Stimulated activated CD8-positive, alpha-beta memory T cell treated with anti-CD3 and anti-CD28 coated beads, Interleukin-12 subunit alpha, Interleukin-12 subunit beta, amount 100 ng/mL, for 24 hours (primary cell): ENCODE results near the gene ACOT4.
"Not testable (repeated sequence)": the region's sequence is repeated elsewhere in the genome, so short reads cannot be mapped to it uniquely, and the experiment has no call there.

Experiments used
- DNase-seq: peaks from one replicate; pipeline ENCODE4 v3.0.0-alpha.2; 2020; ENCODE audit errors: extremely low read depth

ACOT4 gene

GRCh38 chr14:73577214-73577613 is 14.5 kb upstream of the ACOT4 start:
- DNase-seq, result not testable (repeated sequence)

DNA sequence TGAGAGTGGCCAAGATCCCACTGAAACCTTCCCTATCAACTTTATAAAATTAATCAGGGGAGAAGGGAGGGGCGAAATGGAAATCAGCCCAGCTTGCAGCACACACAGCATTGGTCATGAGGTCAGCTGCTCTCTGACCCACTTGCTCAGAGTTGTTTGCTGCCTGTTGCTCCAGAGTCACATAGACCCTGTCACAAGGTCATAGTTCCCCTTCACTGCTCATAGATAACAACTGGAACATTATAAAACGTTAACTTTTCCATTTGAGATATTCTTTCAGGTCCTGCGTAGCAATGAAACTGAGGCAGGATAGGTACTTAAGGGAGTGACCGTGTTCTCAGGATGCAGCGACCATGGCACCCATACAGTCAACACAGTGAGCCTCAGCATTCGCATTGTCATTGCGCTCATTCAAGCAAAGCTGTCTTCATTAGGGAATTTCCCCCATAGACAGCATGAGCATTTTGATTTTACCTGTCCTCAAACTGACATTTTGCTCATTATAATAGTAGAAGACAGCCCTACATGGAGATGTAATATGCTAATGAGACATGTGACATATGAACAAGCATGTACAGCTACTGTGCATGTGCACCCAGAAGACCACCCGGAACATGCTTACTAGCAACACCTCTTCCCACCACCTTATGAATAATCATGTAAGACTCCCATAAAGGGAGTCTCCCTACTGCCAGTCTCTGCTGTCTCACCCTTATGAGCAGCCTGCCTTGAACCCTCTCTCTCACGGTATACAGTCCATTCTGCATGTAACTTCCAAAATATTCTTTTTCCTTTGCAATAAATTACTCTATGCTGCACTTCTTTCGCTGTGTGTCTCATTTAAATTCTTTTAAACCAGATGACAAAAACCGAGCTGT is 9.3 kb upstream of the ACOT4 start:
- DNase-seq, result not testable (repeated sequence)

GRCh38 chr14:73588695-73589094 is 3.0 kb upstream of the ACOT4 start:
- DNase-seq, result no peak

DNA sequence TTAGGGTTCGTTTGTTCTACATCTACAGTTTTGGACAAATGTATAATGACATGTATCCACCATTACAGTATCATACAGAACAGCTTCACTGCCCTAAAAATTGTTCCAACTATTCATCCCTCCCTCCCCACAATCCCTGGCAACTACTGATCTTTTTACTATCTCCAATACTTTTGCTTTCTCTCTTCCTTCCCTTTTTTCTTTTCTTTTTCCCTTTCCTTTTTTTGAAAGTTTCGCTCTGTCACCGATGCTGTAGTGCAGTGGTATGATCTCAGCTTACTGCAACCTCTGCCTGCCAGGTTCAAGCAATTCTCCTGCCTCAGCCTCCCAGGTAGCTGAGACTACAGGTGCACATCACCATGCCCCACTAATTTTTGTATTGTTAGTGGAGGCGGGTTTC is 2.6 kb upstream of the ACOT4 start:
- no peak for DNase-seq

DNA sequence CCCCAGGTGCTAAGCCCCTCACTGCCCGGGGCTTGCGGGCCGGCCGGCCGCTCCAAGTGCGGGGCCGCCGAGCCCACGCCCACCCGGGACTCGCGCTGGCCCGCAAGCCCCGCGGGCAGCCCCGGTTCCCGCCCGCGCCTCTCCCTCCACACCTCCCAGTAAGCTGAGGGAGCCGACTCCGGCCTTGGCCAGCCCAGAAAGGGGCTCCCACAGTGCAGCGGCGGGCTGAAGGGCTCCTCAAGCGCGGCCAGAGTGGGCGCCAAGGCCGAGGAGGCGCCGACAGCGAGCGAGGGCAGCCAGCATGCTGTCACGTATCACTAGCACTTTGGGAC is 1.0 kb upstream of the ACOT4 start:
- not testable (repeated sequence) for DNase-seq

- DNase-seq, result no peak
These were observed 2.8 kb downstream of the ACOT4 start for GRCh38 chr14:73594491-73594890.

DNA sequence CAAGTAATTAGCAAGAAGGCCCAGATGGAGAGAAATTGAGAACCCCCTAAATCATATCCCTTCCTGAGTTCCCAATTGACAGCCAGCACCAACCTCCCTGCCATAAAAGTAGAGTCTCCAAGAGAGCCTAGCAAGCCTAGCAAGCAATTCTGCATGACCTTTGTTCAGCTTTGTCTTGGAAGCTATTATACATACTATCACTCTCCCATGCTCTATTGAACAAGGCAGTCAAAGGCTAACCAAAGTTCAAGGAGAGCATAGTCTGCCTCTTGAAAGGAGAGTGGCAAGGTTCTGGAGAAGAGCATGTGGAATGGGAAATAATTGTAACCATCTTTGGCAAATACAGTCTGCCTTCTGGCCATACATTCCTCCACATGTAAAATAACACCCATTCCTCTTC is 7.8 kb downstream of the ACOT4 start:
- DNase-seq, result no peak

GRCh38 chr14:73602994-73603393 is 11.3 kb downstream of the ACOT4 start:
- no peak for DNase-seq

DNA sequence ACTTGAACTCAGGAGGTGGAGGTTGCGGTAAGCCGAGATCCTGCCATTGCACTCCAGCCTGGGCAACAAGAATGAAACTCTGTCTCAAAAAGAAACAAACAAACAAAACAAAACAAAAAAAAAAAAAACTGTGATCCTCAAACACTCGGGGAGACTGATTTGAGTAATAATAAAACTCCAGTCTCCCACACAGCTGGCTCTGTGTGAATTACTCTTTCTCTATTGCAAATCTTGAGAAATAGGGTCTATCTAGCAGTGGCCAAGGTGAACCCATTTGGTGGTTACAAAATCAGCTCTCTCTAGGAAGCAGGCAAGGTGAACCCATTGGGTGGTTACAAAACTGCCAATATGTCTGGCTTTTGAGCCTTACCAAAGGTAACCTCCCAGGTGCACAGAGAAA is 14.6 kb downstream of the ACOT4 start:
- DNase-seq, result no peak

GRCh38 chr14:73607241-73607640 is 15.6 kb downstream of the ACOT4 start:
- DNase-seq, result no peak

DNA sequence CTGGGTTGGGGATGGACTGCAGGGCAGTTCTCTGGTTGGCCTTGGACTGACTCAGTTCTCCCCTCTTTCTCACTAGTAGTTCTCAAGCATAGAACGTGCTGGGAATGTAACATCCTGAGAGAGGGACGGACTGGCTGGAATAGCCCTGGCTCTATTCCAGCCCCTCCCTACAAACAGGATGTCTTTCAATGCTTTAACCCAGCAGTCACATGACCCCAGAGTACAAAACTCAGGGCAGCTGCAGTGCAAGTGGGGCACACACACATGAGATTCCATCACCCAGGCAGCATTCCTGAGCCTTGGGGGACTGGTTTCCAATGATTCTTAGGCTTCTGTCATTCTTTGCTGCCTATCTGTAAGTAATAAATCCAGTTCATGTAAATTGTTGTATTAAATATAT is 19.0 kb downstream of the ACOT4 start:
- DNase-seq, result no peak

DNA sequence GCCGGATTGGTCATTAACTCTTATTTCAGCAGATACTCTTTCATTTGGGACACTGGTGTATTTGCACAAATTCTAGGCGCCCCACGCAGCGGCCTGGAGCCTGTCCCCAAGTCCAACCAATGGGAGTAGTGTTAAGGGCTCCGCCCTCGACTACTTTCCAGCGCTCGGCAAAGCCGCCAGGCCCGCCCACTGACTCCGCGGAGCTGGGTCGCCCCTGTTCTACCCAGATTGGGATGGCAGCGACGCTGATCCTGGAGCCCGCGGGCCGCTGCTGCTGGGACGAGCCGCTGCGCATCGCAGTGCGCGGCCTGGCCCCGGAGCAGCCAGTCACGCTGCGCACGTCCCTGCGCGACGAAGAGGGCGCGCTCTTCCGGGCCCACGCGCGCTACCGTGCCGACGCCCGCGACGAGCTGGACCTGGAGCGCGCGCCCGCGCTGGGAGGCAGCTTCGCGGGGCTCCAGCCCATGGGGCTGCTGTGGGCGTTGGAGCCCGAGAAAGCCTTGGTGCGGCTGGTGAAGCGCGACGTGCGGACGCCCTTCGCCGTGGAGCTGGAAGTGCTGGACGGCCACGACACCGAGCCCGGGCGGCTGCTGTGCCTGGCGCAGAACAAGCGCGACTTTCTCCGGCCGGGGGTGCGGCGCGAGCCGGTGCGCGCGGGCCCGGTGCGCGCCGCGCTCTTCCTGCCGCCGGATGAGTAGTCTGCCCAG is 20.8 kb downstream of the ACOT4 start, which contains the start of gene ACOT6:
ACOT6 (plus strand) TSS at position 179 of the 707 bp plus-strand sequence; CDS start at position 234, 55 bp downstream.
- DNase-seq, result peak; percentile 43

DNA sequence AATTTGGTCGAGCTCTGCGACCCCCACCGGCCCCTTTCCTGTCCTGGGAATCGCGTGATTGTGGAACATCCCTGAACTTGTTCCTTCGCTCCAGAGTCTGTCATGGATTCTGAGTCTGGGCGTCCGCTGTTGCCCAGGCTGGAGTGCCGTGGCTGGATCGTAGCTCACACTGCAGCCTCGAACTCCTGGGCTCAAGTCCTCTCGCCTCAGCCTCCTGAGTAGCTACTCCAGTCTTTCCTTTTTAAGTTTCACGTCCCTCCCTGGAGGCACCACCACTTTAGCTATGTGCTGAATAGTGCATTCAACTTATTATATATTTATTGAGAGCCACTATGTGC is 21.3 kb downstream of the ACOT4 start:
- no peak for DNase-seq

- no peak for DNase-seq
These were observed 21.8 kb downstream of the ACOT4 start for GRCh38 chr14:73613419-73613963.

GRCh38 chr14:73616831-73617230 is 25.2 kb downstream of the ACOT4 start:
- DNase-seq, result no peak

DNA sequence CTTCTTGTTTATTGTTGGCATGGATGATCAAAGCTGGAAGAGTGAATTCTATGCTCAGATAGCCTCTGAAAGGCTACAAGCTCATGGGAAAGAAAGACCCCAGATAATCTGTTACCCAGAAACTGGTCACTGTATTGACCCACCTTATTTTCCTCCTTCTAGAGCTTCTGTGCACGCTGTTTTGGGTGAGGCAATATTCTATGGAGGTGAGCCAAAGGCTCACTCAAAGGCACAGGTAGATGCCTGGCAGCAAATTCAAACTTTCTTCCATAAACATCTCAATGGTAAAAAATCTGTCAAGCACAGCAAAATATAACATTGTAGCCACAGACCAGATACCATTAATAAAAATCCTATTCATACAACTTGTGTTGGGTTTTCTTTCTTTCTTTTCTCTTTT is 27.9 kb downstream of the ACOT4 start:
- no peak for DNase-seq

GRCh38 chr14:73620268-73620667 is 28.6 kb downstream of the ACOT4 start:
- no peak for DNase-seq

DNA sequence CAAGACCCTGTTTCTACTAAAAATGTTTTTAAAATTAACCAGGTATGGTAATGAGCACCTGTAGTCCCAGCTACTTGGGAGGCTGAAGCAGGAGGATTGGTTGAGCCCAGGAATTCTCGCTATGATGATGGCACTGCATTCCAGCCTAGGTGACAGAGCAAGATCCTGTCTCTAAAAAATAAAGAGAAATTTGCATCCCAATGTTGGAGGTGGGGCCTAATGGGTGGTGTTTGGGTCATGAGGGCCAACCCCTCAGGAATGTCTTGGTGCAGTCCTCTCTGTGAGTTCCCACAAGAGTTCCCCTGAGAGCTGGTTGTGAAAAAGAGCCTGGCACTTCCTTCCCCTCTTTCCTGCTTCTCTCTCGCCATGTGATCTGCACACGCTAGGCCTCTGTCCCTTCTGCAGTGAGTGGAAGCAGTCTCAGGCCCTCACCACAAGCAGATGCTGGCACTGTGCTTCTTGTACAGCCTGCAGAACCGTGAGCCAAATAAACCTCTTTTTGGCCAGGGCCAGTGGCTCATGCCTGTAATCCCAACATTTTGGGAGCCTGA is 31.9 kb downstream of the ACOT4 start:
- no peak for DNase-seq

DNA sequence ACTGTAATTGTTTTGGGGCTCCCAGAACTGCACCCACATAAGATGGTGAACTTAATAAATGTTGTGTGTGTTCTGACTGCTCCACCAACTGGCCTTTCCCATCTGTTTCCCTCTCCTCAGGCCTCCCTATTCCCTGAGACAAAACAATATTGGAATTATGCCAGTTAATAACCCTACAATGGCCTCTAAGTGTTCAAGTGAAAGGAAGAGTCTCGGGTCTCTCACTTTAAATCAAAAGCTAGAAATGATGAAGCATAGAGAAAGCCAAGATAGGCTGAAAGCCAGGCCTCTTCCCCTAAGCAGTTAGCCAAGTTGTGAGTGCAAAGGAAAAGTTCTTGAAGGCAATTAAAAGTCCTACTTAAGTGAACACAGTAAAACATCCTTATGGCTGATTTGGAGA is 34.0 kb downstream of the ACOT4 start:
- no peak for DNase-seq

DNA sequence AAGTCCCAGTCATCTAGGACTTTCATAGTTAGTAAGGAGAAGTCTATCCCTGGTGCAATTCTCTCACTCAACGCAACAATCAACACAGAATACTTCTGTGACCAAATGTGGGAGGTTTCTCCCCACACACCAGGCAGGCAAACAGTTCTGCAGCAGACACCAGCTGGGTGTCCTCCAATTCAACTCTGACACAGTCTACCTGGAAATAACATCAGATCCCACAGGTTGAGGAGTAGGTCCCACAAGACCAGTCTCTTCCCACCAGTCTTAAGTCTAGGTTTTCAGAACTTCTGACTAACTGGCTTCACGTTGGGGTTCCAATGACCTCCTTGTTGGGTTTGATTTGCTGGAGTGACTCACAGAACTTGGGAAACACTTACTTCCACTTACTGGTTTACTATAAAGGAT is 35.5 kb downstream of the ACOT4 start:
- DNase-seq, result no peak

DNA sequence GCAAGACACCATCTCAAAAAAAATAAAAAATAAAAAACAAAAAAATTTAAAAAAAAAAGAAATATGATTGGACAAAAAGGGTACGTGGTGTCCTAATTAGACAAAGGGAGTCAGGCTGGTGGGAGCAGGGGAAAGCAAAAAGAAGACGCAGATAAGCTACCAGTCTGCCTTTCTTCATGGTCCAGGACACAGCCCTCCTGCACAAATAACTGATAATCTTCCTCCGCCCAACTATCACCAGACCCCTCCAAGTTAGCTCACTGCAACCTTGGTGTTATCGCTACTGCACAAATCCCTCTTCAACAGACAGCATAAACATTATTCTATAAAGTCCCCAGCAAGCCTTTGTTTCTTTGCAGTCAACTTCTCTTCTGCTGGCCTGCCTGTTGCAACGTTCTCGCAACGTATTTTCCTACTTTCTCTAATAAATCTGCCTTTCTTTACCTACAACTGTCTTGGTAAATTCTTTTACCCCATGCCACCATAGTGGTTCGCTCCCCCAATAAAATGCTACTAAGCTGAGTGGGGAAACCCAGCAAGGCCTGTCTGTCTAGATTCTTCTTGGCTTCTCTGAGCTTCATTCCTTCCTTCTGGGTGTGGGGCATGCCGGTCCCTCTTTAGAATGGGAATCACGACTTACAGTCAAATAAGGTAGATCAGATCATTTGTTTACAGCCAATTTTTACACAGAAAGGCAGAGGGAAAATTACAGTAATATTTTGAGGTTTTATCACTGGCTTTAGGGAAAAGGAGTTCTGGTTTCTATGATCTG is 38.5 kb downstream of the ACOT4 start:
- DNase-seq, result no peak
